IMR-90 (cell line): Measurements from ENCODE around the gene CEP57L1. TPM values are rescaled to one million over a fixed set of nuclear protein-coding genes. Genes with fewer than 3 reads are reported as not detected.

Source experiments
- ATAC-seq: fragments of 200-7000 bp; cut with Tn5 transposase; 2 replicates; pipeline ENCODE4 v1.9.1; 2020; ENCODE audit warnings: low read depth, mild to moderate bottlenecking, moderate library complexity
- BruUV-seq: library from RNA; stranded (reverse); fragments of 400-500 nt; replicated peaks from 2 replicates; lab custom pipeline; 2021; lab: Mats Ljungman, UMichigan
- CTCF ChIA-PET: fragments of 300-600 bp; formaldehyde crosslinking; extraction: SDS; loops from one replicate; lab custom pipeline; 2021; ENCODE audit warnings: antibody characterized with exemption; lab: Yijun Ruan, JAX
- POLR2A ChIA-PET: fragments of 300-600 bp; sonication (Branson Sonifier 250); formaldehyde crosslinking; loops from one replicate; lab custom pipeline; 2022; ENCODE audit warnings: antibody characterized with exemption; ENCODE audit not compliant: unreplicated experiment; lab: Charles Lee
- DNase-seq: peaks from one replicate; pipeline ENCODE4 v3.0.0; 2013
- H2AFZ ChIP-seq: replicated peaks from 2 replicates; pipeline ENCODE3; 2013; ENCODE audit warnings: low read length, mild to moderate bottlenecking; ENCODE audit not compliant: poor library complexity
- H2AK5ac ChIP-seq: 2 replicates; pipeline ENCODE4 v1.6.1; 2013; ENCODE audit warnings: low read depth, low read length, inconsistent platforms
- H2AK9ac ChIP-seq: replicated peaks from 2 replicates; pipeline ENCODE3; 2013; ENCODE audit warnings: mild to moderate bottlenecking, low read depth, low read length, moderate library complexity; ENCODE audit not compliant: poor library complexity
- H2BK120ac ChIP-seq: 2 replicates; pipeline ENCODE4 v1.6.1; 2013; ENCODE audit warnings: low read depth, low read length, inconsistent platforms
- H2BK15ac ChIP-seq: 3 replicates; pipeline ENCODE4 v1.6.1; 2013; ENCODE audit warnings: low read depth, low read length, inconsistent platforms
- H2BK20ac ChIP-seq: 2 replicates; pipeline ENCODE4 v1.6.1; 2013; ENCODE audit warnings: low read depth, mild to moderate bottlenecking, inconsistent platforms, low read length, moderate library complexity
- H2BK5ac ChIP-seq: 2 replicates; pipeline ENCODE4 v1.6.1; 2013; ENCODE audit warnings: mild to moderate bottlenecking, low read depth, low read length, inconsistent platforms; ENCODE audit not compliant: poor library complexity, severe bottlenecking
- H3K14ac ChIP-seq: replicated peaks from 2 replicates; pipeline ENCODE4 v1.6.1; 2013; ENCODE audit warnings: low read depth, low read length, inconsistent platforms
- H3K18ac ChIP-seq: 2 replicates; pipeline ENCODE4 v1.6.1; 2013; ENCODE audit warnings: low read depth, low read length, control low read depth
- H3K23ac ChIP-seq: 2 replicates; pipeline ENCODE4 v1.6.1; 2013; ENCODE audit warnings: low read depth, low read length, inconsistent platforms
- H3K27ac ChIP-seq: 2 replicates; pipeline ENCODE4 v1.5.1; 2013; ENCODE audit warnings: mild to moderate bottlenecking, control low read depth, low read length; ENCODE audit not compliant: insufficient read depth
- H3K27me3 ChIP-seq: 2 replicates; pipeline ENCODE4 v1.6.1; 2013; ENCODE audit warnings: low read length; ENCODE audit not compliant: control insufficient read depth, insufficient read depth
- H3K36me3 ChIP-seq: 2 replicates; pipeline ENCODE4 v1.6.1; 2013; ENCODE audit warnings: low read length, mixed read lengths; ENCODE audit not compliant: control insufficient read depth, insufficient read depth
- H3K4ac ChIP-seq: 2 replicates; pipeline ENCODE4 v1.6.1; 2013; ENCODE audit warnings: low read depth, low read length, inconsistent platforms
- H3K4me1 ChIP-seq: 2 replicates; pipeline ENCODE4 v1.6.1; 2013; ENCODE audit warnings: low read length, mixed read lengths; ENCODE audit not compliant: control insufficient read depth, insufficient read depth
- H3K4me2 ChIP-seq: 2 replicates; pipeline ENCODE4 v1.6.1; 2013; ENCODE audit warnings: low read depth, mild to moderate bottlenecking, control low read depth, low read length, moderate library complexity
- H3K4me3 ChIP-seq: 2 replicates; pipeline ENCODE4 v1.5.1; 2013; ENCODE audit warnings: low read depth, mild to moderate bottlenecking, control low read depth, low read length, moderate library complexity; ENCODE audit not compliant: insufficient read depth
- H3K56ac ChIP-seq: 2 replicates; pipeline ENCODE4 v1.6.1; 2013; ENCODE audit warnings: low read length, inconsistent platforms; ENCODE audit not compliant: insufficient read depth; ENCODE audit errors: extremely low read depth
- H3K79me1 ChIP-seq, 2 experiments: 2 replicates each; pipeline ENCODE4 v1.6.1; 2013; ENCODE audit warnings: low read length in 2 of 2, inconsistent platforms in 1 of 2, low read depth in 1 of 2
- H3K9ac ChIP-seq: 2 replicates; pipeline ENCODE4 v1.6.1; 2013; ENCODE audit warnings: low read depth, low read length, control low read depth
- H3K9me1 ChIP-seq: 2 replicates; pipeline ENCODE4 v1.6.1; 2013; ENCODE audit warnings: low read length, inconsistent platforms; ENCODE audit not compliant: insufficient read depth
- H3K9me3 ChIP-seq: 2 replicates; pipeline ENCODE4 v1.6.1; 2013; ENCODE audit warnings: low read length; ENCODE audit not compliant: control insufficient read depth, insufficient read depth
- H4K20me1 ChIP-seq: 2 replicates; pipeline ENCODE4 v1.6.1; 2013; ENCODE audit warnings: low read length, inconsistent platforms; ENCODE audit not compliant: insufficient read depth
- H4K5ac ChIP-seq: 2 replicates; pipeline ENCODE4 v1.6.1; 2013; ENCODE audit warnings: mild to moderate bottlenecking, low read depth, low read length, control low read depth
- H4K8ac ChIP-seq, 2 experiments: 2 replicates each; pipeline ENCODE4 v1.6.1; 2013; ENCODE audit warnings: low read depth in 2 of 2, low read length in 2 of 2, control low read depth in 1 of 2, inconsistent platforms in 1 of 2
- H4K91ac ChIP-seq: 2 replicates; pipeline ENCODE4 v1.6.1; 2013; ENCODE audit warnings: low read depth, low read length, inconsistent platforms; ENCODE audit not compliant: insufficient read depth
- BHLHE40 ChIP-seq: fragments of 150-350 bp; IDR thresholded peaks from 2 replicates; pipeline ENCODE4 v1.6.1; 2016; ENCODE audit warnings: mild to moderate bottlenecking, low read depth, low read length
- CHD1 ChIP-seq: IDR thresholded peaks from 2 replicates; pipeline ENCODE4 v1.6.1; 2012; ENCODE audit warnings: low read depth, low read length, improper control_type of control experiment
- CTCF ChIP-seq: conservative IDR thresholded peaks from 2 replicates; pipeline ENCODE4 v1.5.1; 2012; ENCODE audit warnings: mild to moderate bottlenecking, low read depth, low read length, improper control_type of control experiment
- ELK1 ChIP-seq: fragments of 150-350 bp; IDR thresholded peaks from 2 replicates; pipeline ENCODE4 v1.6.1; 2016; ENCODE audit warnings: low read depth, mild to moderate bottlenecking, low read length, moderate library complexity, borderline replicate concordance
- FOS ChIP-seq: fragments of 150-350 bp; IDR thresholded peaks from 2 replicates; pipeline ENCODE4 v1.6.1; 2016; ENCODE audit warnings: low read depth, low read length
- MAZ ChIP-seq: IDR thresholded peaks from 2 replicates; pipeline ENCODE4 v1.6.1; 2012; ENCODE audit warnings: low read depth, mild to moderate bottlenecking, low read length, improper control_type of control experiment, moderate library complexity, borderline replicate concordance
- NFE2L2 ChIP-seq: fragments of 150-350 bp; IDR thresholded peaks from 2 replicates; pipeline ENCODE4 v1.6.1; 2016; ENCODE audit warnings: low read depth, mild to moderate bottlenecking, low read length
- RAD21 ChIP-seq: IDR thresholded peaks from 2 replicates; pipeline ENCODE4 v1.6.1; 2012; ENCODE audit warnings: low read length, improper control_type of control experiment
- RCOR1 ChIP-seq: IDR thresholded peaks from 2 replicates; pipeline ENCODE4 v1.6.1; 2012; ENCODE audit warnings: mild to moderate bottlenecking, low read length, improper control_type of control experiment; ENCODE audit not compliant: insufficient replicate concordance
- RFX5 ChIP-seq: IDR thresholded peaks from 2 replicates; pipeline ENCODE4 v1.8.0; 2012; ENCODE audit warnings: low read depth, mild to moderate bottlenecking, low read length, moderate library complexity
- SMC3 ChIP-seq: fragments of 150-350 bp; IDR thresholded peaks from 2 replicates; pipeline ENCODE4 v1.6.1; 2016; ENCODE audit warnings: low read depth, mild to moderate bottlenecking, antibody characterized with exemption, low read length, moderate library complexity
- USF2 ChIP-seq: fragments of 150-350 bp; IDR thresholded peaks from 2 replicates; pipeline ENCODE4 v1.6.1; 2017; ENCODE audit warnings: mild to moderate bottlenecking, antibody characterized with exemption, low read length, low read depth
- WGBS, 2 experiments: methylation state at CpG; one replicate each; pipeline versions ENCODE4 v1.1.5 to v1.1.7; 2013; ENCODE audit warnings: missing lambda C conversion rate in 2 of 2; ENCODE audit not compliant: insufficient read length in 1 of 2; ENCODE audit errors: extremely low coverage in 2 of 2; 5-methylcytosine and 5-hydroxymethylcytosine counted together
- dilution Hi-C: fragments of 300-500 bp; cut with HindIII; formaldehyde crosslinking; loops from one replicate; pipeline ENCODE4 v1.14.3; 2018; ENCODE audit warnings: low sequenced_read_pairs; ENCODE audit not compliant: unreplicated experiment
- in situ Hi-C: fragments of 300-500 bp; cut with MboI; formaldehyde crosslinking; loops from 3 replicates; pipeline ENCODE4 v1.14.3; 2019; ENCODE audit warnings: low sequenced_read_pairs, inconsistent platforms, mixed read lengths
- intact Hi-C: fragments of 100-400 bp; cut with micrococcal nuclease; formaldehyde crosslinking; loops from 2 replicates; pipeline ENCODE4 v1.10.0; 2022
- polyA plus RNA-seq, 3 experiments: library from polyadenylated mRNA; depleted of rRNA; stranded (reverse); fragments of >200 nt; gene quantifications; 2 replicates each; pipeline ENCODE4 v1.2.3, GENCODE V29; 2012; ENCODE audit warnings: low replicate concordance in 1 of 3
- total RNA-seq: library from RNA; depleted of rRNA; stranded (reverse); fragments of >200 nt; gene quantifications from 2 replicates; pipeline ENCODE4 v1.2.3, GENCODE V29; 2012

The CEP57L1 gene
- total and polyA plus RNA-seq, 2 of the 4 experiments (the other 2 are of a cell fraction), result 10.3 to 21.9 TPM

GRCh38 chr6:109093732-109094415 is 1.4 kb upstream of the CEP57L1 start:
- Histone ChIP-seq H3K27ac (peak overlapping the region; percentile 2), H3K79me1 (peaks cover 38 to 67% of the 10 kb centered on the region in 2 experiments), H3K4ac (no peak overlapping the region), H2BK5ac (no peak overlapping the region), H2AK9ac (no peak overlapping the region), H3K4me3 (peak overlapping the region; percentile 76), H3K18ac (no peak overlapping the region), H3K4me2 (peak overlapping the region; percentile 100), H2BK20ac (no peak overlapping the region), H4K8ac (no peak overlapping the region), H4K91ac (no peak overlapping the region), H2BK15ac (no peak overlapping the region), H3K27me3 (no peaks in the 10 kb centered on the region), H2BK120ac (no peak overlapping the region), H3K4me1 (peaks cover 3% of the 10 kb centered on the region; the same call in 1 of the 2 replicates), H4K5ac (no peak overlapping the region), H3K56ac (peak overlapping the region; percentile 57; the same call in 1 of the 2 replicates), H3K36me3 (no peaks in the 10 kb centered on the region), H4K20me1 (peaks cover 7% of the 10 kb centered on the region; the same call in 1 of the 2 replicates), H3K9ac (peak overlapping the region; percentile 52), H3K14ac (peak overlapping the region; percentile 33), H3K9me1 (peaks cover 5% of the 10 kb centered on the region; the same call in 1 of the 2 replicates), H2AK5ac (no peak overlapping the region), H3K9me3 (no peaks in the 10 kb centered on the region), H3K23ac (peak overlapping the region; percentile 92), H2AFZ (peak overlapping the region; percentile 91)
- intact Hi-C loops (loop anchor here (5.0 kb wide), 1 partner anchor 388 kb away; the partner anchor contains the start of gene ZBTB24), in situ Hi-C loops (no loop called here), dilution Hi-C loops (no loop called here)
- POLR2A ChIA-PET, result interaction anchor here (0.5 to 0.9 kb wide), 4 partner anchors 14 to 534 kb away, joined by 3 read pairs; no protein-coding TSS in a partner anchor
- ATAC-seq (no peak), DNase-seq (peak; percentile 14)
- no peak for TF ChIP-seq NFE2L2
- no peak for TF ChIP-seq RCOR1
- no peak for TF ChIP-seq BHLHE40
- no peak for TF ChIP-seq MAZ
- no peak for TF ChIP-seq CHD1
- TF ChIP-seq CTCF, result no peak
- TF ChIP-seq FOS, result no peak
- TF ChIP-seq USF2, result no peak
- TF ChIP-seq RFX5, result no peak
- TF ChIP-seq ELK1, result no peak
- no peak for TF ChIP-seq RAD21
- TF ChIP-seq SMC3, result no peak
- no TSS peak for BruUV-seq
- WGBS, 2 experiments, result 0% methylated on average over 7 of the region's 19 CpGs; no CpG with 5 or more reads in 1 of the 2 experiments
- CTCF ChIA-PET, result interaction anchor here (0.7 to 1.6 kb wide), 3 partner anchors 12 to 944 kb away, joined by 3 to 4 read pairs (median 3); no protein-coding TSS in a partner anchor
